Cardiac septum (tissue), 1 donor: Measurements from ENCODE around the gene TUBA8. TPM values are rescaled to one million over a fixed set of nuclear protein-coding genes. Genes with fewer than 3 reads are reported as not detected.
"Not testable (repeated sequence)": the region's sequence is repeated elsewhere in the genome, so short reads cannot be mapped to it uniquely, and the experiment has no call there.

Source experiments
- DNase-seq: peaks from one replicate; pipeline ENCODE4 v3.0.0-alpha.2; 2020; ENCODE audit warnings: low spot score
- intact Hi-C: fragments of 100-400 bp; cut with DNase I; formaldehyde crosslinking; loops from one replicate; pipeline ENCODE4 v1.14.0; 2022
- total RNA-seq: library from RNA; stranded (reverse); fragmentation: NEBNext Ultra II Directional; extraction: Animal tissue kit (Norgen Biotek cat#: 25700); gene quantifications from one replicate; pipeline ENCODE4 v1.2.1, GENCODE V29; 2021
- donor health status: DM: no; HTN: no; CAD: no.

Gene TUBA8
- total RNA-seq, 1 donor from 2014 or later = 84.0 TPM

DNA sequence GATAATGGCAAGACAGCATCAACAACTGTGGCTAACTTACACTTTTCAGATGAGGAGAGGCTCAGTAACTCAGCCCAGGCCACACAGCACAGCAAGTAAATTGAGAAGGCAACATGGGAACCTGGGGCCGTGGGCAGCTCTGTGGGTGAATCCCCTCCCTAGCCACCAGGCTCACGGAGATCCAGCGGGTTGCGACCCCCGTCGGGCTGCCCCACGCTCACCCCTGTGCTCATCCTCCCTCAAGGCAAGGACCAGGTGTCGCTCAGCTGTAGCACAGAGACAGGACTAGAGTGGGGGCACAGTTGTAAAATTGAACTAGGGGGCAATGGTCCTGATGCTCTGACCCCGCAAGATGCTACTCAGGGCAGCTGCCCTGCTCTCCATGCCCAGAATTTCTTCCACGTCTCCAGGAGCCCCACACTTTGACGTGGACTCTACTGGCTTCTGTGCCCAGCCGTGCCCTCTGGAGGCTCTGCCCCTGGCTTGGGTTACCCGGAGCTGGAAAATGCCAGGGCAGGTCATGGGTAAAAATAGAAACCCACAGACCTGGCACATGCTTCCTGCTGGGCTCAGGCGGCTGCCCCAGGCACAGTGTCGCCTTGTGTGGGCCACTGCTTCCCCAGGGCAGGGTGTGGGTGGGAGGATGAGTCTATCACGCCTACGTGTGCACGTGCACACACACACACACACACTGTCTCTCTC is 9.0 kb downstream of the TUBA8 start:
- DNase-seq = no peak
- intact Hi-C loops = no loop called here

DNA sequence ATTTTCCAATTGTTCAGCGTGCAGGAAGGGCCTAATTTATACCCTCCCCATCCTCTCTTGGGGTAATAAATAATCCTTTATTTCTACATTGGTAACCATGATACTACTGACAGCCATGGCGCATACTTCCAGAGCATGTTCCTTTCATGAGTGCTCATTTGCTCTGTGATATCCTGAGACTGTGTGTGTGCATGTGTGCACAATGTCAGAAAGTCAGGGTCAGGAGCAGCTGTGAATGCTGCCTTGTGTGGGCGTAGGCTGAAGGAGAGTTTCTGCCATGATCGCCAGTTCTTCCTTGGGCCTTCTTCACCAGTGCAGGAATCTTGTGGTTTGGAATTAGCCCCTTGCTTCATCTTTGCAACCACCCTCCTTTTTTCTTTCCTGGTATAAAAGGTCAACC is 10.2 kb downstream of the TUBA8 start:
- intact Hi-C loops = no loop called here
- DNase-seq = no peak

DNA sequence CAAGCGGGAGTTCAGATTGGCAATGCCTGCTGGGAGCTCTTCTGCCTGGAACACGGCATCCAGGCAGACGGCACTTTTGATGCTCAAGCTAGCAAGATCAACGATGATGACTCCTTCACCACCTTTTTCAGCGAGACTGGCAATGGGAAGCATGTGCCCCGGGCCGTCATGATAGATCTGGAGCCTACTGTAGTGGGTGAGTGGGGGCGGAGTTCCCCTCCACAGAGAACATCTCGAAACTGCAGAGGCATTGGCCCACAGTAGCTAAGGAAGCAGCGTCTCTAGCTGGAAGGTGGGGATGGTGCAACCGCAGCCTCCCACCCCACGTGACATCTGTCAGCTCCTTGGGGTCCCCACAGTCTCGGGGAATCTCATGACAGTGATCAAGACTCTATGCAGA is 10.9 kb downstream of the TUBA8 start:
- DNase-seq = no peak
- intact Hi-C loops = no loop called here

DNA sequence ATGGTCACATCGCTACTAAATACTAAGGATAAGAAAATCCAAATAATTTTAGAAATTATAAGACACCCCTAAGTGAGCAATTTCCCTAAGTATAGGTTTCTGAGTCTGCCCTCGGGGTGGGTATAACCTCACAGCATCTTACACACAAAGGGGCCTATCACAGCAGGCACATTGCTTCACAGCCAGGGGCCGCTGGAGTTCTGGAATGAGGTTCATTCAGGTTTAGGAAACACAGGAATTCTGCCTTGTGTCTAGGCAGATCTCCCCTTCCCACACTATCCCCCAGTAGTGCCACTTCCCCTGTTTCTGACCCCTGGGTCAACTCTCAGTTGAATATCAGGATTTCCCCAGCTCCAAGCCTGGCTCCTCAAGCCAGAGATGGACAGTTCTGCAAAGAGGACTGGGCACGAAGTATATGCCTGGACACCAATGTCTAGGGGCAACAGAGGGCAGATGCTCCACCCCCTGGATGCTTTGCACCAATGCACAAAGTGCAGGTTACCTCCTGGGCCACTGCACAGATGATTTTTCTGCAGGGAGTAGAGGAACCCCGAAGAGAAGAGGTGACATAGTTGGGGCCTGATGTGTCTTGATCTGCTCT is 11.4 kb downstream of the TUBA8 start:
- no peak for DNase-seq
- intact Hi-C loops = no loop called here

DNA sequence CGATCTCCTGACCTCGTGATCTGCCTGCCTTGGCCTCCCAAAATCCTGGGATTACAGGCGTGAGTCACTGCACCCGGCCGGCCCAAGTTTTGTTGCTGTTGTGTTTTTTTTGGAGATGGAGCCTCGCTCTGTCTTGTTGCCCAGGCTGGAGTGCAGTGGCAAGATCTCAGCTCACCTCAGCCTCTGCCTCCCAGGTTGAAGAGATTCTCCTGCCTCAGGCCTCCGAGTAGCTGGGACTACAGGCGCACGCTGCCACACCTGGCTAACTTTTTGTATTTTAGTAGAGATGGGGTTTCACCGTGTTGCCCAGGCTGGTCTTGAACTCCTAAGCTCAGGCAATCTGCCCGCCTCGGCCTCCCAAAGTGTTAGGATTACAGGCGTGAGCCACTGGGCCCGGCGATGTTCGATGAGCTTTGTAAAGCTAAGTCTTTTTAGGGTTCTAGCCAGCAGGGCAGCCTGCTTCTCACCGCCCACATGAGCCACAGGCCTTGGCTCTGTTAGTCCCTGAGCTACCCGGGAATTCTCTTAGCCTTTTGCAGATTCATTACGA is 12.9 kb downstream of the TUBA8 start:
- intact Hi-C loops, DNase-seq: not testable (repeated sequence)

DNA sequence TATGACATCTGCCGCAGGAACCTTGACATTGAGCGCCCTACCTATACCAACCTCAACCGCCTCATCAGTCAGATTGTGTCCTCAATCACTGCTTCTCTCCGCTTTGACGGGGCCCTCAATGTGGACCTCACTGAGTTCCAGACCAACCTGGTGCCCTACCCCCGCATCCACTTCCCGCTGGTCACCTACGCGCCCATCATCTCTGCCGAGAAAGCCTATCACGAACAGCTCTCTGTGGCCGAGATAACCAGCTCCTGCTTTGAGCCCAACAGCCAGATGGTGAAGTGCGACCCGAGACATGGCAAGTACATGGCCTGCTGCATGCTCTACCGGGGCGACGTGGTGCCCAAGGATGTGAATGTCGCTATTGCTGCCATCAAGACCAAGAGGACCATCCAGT is 16.0 kb downstream of the TUBA8 start:
- intact Hi-C loops = no loop called here
- no peak for DNase-seq

DNA sequence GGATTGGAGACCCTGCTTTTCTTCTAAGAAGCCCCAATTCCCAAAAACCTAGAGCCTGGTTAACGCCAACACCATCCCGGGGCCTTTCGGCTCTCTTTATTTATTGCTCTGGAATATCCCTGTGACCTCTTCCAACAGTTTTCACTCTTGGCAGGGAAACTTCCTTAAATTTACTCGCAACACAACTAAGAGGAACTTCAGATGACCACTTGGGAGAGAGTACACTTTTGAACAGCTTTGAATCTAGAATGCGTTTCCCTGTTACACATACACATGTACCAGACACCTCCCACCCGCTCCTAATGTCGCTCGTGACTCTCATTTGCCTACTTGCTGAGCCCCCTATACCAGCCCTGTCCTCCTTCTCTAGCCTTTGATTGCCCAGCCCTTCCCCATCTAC is 19.4 kb downstream of the TUBA8 start:
- intact Hi-C loops = no loop called here
- no peak for DNase-seq

DNA sequence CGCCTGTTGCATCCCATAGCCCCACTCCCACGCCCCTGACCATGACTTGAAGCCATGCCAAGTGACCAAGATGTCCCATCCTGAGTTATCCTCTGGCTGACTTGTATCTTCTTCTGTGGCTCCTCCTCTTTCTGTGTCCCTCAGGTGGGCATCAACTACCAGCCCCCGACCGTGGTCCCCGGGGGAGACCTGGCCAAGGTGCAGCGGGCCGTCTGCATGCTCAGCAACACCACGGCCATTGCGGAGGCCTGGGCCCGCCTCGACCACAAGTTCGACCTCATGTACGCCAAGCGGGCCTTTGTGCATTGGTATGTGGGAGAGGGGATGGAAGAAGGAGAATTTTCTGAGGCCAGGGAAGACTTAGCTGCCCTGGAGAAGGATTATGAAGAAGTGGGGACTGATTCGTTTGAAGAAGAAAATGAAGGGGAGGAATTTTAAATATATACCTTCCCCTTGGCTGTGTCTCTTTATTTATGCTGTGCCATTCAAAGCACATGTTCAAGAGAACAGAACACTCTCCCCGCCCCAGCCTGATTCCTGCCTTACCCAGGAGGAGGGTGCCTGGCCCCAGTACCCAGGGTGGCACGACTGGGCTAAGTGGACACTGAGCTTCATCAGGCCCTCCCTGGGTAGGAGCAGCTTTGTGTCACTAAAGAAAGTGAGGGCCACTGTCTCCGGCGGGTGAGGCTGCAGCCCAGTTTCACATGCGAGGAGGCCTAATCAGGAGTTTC is 20.3 kb downstream of the TUBA8 start:
- intact Hi-C loops = no loop called here
- DNase-seq = no peak

DNA sequence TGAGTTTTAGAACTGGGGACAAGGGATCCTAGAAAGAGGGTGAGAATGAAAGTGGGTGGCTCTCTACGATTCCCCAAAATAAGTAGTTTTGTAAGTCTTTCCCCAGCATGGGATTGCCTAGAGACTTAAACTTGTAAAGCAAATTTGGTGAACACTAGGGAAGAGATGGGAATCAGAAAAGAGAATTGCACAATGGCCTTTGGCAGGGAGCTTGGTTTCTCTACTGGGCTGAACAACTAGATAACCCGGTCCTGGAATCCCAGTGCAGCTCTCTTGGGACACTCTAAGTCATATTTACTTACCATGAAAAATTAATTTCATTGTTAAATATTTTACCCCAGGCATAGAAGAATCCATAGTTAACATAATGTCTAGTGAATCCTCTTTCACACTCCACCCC is 22.8 kb downstream of the TUBA8 start:
- DNase-seq = no peak
- intact Hi-C loops = no loop called here

DNA sequence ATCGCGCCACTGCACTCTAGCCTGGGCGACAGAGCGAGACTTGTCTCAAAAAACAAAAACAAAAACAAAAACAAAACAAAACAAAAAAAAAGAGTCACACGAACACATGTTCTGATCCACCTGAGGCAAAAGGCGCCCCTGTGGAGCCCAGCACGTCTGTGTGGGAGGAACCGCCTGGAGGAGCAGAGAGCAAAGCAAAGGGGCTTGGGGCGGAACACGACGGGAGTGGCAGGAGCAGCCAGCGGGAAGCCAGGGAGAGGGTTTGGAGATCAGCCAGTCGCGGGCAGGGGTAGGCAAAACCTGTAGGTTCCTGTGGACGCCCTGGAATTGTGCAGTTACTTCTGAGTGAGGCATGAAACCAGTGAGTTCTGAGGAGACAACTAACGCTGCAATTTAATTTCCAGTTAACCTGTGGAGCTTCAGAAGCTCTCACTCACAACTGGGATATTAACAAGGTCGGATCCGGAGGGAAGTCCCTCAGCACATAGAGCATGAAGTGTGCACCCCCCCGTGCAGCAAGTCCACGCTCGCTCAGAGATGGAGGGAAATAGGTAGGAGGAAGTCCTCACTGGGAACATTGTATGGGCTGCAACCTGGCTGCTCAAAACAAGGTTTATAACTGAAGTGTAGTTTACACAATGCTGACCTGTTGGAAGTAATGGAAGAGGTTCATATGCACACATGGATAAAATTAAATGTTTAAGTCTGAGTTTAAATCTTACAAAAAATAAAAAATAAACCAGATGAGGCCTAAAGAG is 26.1 kb downstream of the TUBA8 start:
- intact Hi-C loops = no loop called here
- DNase-seq = peak; percentile 44

DNA sequence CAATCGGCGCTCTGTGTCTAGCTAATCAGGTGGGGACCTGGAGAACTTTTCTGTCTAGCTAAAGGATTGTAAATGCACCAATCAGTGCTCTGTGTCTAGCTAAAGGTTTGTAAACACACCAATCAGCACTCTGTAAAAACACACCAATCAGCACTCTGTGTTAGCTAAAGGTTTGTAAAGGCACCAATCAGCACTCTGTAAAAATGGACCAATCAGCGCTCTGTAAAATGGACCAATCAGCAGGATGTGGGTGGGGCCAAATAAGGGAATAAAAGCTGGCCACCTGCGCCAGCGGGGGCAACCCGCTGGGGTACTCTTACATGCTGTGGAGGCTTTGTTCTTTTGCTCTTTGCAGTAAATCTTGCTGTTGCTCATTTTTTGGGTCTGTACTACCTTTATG is 30.4 kb downstream of the TUBA8 start:
- intact Hi-C loops, DNase-seq: not testable (repeated sequence)

DNA sequence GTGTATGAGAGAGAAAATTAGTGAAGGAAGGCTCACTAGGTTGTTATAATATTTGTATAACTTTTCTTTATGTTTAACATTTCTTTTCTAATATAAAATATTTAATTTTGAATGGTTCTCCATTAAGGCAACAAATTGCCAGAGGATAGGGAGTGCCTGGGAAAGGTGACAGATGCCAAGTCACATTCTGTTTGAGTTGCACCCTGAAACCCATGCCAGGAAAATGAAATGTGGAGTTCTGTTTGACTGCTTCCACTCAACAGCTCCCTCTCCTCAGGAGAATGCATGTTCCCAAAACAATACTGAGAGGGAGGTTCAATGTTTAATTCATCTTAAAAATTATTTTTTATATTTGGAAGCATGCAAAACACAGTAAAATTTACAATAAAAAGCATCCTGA is 33.5 kb downstream of the TUBA8 start:
- DNase-seq = no peak
- intact Hi-C loops = no loop called here

DNA sequence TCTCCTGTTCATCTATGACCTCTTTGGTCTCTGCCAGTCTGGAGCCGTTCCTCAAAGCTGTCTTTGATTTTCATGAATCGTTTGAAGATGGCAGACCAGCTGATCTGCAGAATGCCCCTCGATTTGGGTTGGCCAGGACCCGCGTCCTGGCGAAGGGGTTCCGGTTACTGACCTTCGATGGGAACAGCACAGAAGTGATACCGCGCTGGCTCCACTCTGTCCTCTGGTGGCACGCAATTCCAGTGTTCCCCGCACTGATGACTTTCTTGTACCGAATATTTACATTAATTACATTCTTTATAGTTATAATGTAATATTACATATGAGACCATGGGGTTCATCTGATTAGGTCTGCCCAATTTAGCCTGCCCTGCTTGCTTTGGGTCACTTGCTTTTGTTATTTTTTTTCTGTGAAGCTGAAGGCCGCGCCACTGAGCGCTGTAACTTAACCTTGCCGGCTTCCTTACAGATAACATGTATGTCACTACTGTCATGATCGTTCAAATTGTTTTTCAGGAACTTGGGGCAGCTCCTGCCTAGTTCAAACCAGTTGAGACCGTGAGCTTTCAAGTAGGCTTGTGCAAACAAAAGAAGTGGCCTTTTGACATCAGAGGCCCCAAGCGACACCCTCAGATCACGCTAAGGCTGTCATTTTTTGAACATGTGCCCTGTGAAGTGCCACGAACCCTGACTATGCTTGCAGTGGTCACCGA is 35.2 kb downstream of the TUBA8 start:
- intact Hi-C loops = no loop called here

DNA sequence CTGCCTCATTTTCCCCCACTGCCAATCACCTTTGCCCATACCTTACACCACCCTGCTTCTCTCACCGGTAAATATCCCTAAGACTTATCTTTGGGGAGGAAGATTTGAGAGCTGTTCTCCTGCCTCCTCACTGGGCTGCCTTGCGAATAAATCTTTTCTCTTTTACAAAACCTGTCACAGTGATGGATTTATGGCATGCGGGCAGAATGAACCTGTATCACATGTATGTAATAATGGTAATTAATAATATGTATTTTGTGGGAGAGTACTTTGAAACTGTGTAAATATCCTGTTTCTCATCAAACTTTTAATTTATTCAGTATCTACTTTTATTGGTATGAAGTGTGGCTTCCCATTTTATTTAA is 35.8 kb downstream of the TUBA8 start:
- intact Hi-C loops = no loop called here
- DNase-seq = peak; percentile 41

More for the DNA sequence above, 35.2 kb downstream of the TUBA8 start:
- DNase-seq = peak; percentile 7

DNA sequence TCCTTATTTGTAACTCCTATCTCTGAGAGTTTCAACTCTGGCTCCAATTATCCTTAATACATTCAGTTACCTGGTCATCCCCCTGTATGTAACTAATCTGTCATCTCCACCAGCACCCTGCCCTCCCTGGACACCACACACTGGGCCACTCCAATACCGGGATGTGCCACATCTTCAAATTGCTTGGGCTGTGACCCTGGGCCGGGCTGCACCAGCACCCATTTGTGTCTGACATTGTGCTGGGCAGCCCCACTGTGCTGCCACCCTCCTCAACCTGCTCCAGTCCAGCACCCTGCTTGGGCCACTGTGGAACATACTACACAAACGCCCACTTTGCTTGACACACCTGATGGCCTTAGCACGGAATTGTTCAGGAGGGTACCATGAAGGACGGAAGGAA is 37.2 kb downstream of the TUBA8 start:
- intact Hi-C loops = no loop called here

DNA sequence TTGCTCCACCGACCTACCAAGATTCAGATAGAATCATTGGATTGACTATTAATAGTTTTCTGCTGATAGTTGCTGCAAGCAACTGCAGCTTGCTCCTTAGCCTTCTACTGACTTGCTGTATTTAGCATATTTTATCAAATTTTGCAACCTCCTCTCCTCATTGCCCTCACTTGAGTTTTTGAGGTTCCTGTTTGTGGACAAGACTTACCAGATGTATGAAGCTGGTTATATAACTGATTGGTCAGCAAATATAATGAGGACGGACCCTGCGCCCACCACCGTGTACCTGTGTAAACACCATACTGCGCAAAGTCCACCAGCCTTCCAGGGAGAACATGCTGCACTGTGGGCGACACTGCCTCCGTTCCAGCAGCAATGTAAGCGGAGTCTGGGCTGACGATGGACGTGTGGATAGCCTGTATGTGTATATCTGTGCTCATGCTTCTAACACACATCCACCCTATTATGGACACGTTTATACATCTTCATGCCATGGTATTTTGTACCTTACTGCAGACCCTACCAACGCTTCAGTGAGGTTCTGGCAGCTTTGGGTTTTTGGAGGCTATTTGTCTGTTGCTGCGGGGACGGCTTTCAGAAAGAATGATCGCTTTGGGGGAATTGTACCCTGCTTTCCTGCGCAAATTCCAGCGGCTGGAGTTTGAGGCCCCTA is 37.8 kb downstream of the TUBA8 start:
- intact Hi-C loops = no loop called here
- no peak for DNase-seq

More for the DNA sequence above, 37.2 kb downstream of the TUBA8 start:
- DNase-seq = no peak

DNA sequence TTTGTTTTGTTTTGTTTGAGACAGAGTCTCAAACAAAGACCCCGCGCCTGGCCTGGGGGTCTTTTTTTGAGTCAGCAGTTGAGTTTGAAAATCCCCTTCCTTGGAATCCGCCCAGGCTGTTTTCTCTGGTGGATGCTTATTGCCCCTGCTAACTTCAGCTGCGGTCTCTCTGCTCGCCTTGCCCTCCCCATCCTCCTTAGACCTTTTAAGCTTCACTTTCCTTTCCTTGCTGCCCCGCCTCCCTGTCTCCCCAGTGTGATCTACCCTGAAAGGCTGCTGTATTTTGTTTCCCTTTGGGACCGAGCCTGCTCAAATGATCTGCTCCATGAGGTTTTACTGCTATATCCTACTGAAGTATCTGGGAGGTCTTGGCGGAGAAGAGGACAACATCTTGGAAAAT is 41.9 kb downstream of the TUBA8 start:
- intact Hi-C loops = no loop called here
- DNase-seq = no peak

DNA sequence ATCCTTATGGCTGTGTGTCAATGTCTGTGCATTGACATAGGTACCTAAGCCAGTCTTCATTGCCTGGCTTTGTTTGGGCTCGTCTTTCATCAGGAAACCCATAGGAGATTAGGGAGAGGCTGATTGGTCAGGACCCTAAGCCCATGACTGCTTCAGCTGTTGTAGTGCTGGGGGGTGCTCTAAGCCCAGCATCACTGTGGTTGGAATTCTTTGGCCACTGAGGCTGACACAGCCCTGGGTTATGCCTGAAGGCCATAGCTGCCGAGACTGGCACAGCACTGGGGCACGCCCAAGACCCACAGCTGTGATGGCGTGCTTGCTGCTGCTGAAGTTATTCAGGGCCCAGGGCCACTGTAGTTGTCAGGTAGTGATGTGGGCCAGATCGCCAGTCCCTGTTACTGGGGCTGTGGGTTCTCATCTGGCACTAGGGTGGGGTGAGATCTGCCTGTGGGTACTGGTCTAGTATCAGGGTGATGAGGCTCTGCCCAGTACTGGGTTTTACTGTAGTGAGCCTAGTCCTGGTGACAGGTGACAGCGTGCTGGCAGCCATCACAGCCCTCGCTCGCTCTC is 44.3 kb downstream of the TUBA8 start:
- DNase-seq = no peak
- intact Hi-C loops = no loop called here

DNA sequence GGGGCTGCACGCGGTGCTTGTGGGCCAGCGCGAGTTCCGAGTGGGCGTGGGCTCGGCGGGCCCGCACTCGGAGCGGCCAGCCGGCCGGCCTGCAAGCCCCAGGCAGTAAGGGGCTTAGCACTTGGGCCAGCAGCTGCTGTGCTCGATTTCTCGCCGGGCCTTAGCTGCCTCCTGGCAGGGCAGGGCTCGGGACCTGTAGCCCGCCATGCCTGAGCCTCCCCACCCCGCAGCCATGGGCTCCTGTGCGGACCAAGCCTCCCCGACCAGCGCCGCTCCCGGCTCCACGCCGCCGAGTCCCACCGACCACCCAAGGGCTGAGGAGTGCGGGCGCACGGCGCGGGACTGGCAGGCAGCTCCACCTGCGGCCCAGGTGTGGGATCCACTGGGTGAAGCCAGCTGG is 44.9 kb downstream of the TUBA8 start:
- DNase-seq, intact Hi-C loops: not testable (repeated sequence)
